ENCODE measurements around the gene NOS1AP. TPM values are rescaled to one million over a fixed set of nuclear protein-coding genes. Genes with fewer than 3 reads are reported as not detected.

Gene NOS1AP
- total and polyA plus RNA-seq, 9 of the 15 experiments (the other 6 are each of a cell fraction or from before 2014, with no cell fraction given), result 0.07 to 1.5 (median 0.22) TPM

DNA sequence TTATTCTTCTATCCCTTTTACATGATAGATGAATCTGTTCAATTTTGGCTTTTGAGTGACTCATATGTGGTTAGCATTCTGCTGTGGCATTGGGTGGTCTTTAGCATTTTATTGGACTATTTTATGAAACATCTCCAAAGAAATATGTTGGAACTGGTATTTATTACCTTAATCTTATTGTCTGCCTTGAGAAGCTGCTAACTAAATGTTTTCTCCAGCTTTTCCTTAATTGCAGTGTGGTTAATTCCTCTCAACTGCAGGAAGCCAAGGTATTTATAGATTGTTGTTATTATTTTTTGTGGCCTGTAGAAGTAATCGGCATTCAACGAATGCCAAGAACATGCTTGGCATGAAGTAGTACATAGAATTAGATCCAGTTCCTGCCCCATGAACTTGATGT is 64.1 kb downstream of the NOS1AP start:
- Histone ChIP-seq H4K20me1 (replicated peaks; ENCODE audit: control insufficient read depth, insufficient read depth, low read length) (no peaks in the 10 kb centered on the region), H3K79me2 (ENCODE audit: control insufficient read depth, insufficient read depth, low read length) (no peaks in the 10 kb centered on the region), H3K9ac (ENCODE audit: insufficient read depth in 1 of 2, low read depth in 2 of 2, low read length in 2 of 2) (no peak overlapping the region), H3K9me3 (replicated peaks; ENCODE audit: control insufficient read depth, insufficient read depth, low read depth, low read length) (no peaks in the 10 kb centered on the region; the same call in 1 of the 2 replicates), H3K9me1 (ENCODE audit: control insufficient read depth, insufficient read depth, low read length) (no peaks in the 10 kb centered on the region), H3K36me3 (ENCODE audit: control insufficient read depth, insufficient read depth, low read length) (no peaks in the 10 kb centered on the region), H3K27me3 (ENCODE audit: control insufficient read depth in 2 of 2, insufficient read depth in 2 of 2, low read length in 2 of 2) (peaks cover 12 to 16% of the 10 kb centered on the region in 2 experiments; a peak in 4 of 5 replicates), H3K4me3 (no peak overlapping the region), H3K4me1 (replicated peaks in 1 of 2; ENCODE audit: control insufficient read depth in 2 of 2, insufficient read depth in 2 of 2, low read length in 2 of 2) (no peaks in the 10 kb centered on the region), H3K27ac (ENCODE audit: extremely low read depth, low read depth, low read length) (no peak overlapping the region), H3K4me2 (ENCODE audit: insufficient read depth, low read length) (no peak overlapping the region), H2AFZ (ENCODE audit: low read depth, low read length) (no peak overlapping the region)
- 6% methylated on average over 2 of the region's 2 CpGs for WGBS (ENCODE audit: insufficient coverage, low coverage, missing lambda C conversion rate)
- no TSS peak for BruUV-seq (replicated peaks)
- ChIA-PET CTCF (ENCODE audit: low intra/inter-chr PET ratio) (no interaction called here), POLR2A (interaction anchor here (0.8 kb wide), 1 partner anchor 22 kb away, joined by 3 read pairs; no protein-coding TSS in a partner anchor)
- no peak for FAIRE-seq
- TF ChIP-seq, protein P1, sequence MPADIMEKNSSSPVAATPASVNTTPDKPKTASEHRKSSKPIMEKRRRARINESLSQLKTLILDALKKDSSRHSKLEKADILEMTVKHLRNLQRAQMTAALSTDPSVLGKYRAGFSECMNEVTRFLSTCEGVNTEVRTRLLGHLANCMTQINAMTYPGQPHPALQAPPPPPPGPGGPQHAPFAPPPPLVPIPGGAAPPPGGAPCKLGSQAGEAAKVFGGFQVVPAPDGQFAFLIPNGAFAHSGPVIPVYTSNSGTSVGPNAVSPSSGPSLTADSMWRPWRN (IDR thresholded peaks at IDR 0.05; ENCODE audit: low read depth), result no peak
- no peak for TF ChIP-seq CEBPG (CRISPR knock-in tag; IDR thresholded peaks at IDR 0.05)
- TF ChIP-seq CEBPG (tag; conservative IDR thresholded peaks at IDR 0.05 in 1 of 2, IDR thresholded peaks at IDR 0.05 in 1 of 2), result no peak
- TF ChIP-seq CHD1 (IDR thresholded peaks at IDR 0.05; ENCODE audit: low read length), result no peak
- TF ChIP-seq MTA3 (IDR thresholded peaks at IDR 0.05; ENCODE audit: borderline replicate concordance), result no peak
- TF ChIP-seq, protein P2, sequence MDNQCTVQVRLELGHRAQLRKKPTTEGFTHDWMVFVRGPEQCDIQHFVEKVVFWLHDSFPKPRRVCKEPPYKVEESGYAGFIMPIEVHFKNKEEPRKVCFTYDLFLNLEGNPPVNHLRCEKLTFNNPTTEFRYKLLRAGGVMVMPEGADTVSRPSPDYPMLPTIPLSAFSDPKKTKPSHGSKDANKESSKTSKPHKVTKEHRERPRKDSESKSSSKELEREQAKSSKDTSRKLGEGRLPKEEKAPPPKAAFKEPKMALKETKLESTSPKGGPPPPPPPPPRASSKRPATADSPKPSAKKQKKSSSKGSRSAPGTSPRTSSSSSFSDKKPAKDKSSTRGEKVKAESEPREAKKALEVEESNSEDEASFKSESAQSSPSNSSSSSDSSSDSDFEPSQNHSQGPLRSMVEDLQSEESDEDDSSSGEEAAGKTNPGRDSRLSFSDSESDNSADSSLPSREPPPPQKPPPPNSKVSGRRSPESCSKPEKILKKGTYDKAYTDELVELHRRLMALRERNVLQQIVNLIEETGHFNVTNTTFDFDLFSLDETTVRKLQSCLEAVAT (IDR thresholded peaks at IDR 0.05), result no peak
- TF ChIP-seq, protein P3, sequence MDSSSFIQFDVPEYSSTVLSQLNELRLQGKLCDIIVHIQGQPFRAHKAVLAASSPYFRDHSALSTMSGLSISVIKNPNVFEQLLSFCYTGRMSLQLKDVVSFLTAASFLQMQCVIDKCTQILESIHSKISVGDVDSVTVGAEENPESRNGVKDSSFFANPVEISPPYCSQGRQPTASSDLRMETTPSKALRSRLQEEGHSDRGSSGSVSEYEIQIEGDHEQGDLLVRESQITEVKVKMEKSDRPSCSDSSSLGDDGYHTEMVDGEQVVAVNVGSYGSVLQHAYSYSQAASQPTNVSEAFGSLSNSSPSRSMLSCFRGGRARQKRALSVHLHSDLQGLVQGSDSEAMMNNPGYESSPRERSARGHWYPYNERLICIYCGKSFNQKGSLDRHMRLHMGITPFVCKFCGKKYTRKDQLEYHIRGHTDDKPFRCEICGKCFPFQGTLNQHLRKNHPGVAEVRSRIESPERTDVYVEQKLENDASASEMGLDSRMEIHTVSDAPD (CRISPR knock-in tag; IDR thresholded peaks at IDR 0.05), result no peak
- no peak for TF ChIP-seq GATAD2A (IDR thresholded peaks at IDR 0.05)
- TF ChIP-seq SRF (CRISPR knock-in tag; IDR thresholded peaks at IDR 0.05), result no peak
- TF ChIP-seq FOS (IDR thresholded peaks at IDR 0.05; ENCODE audit: extremely low read depth, insufficient read length), result no peak
- TF ChIP-seq ZNF41 (CRISPR knock-in tag; conservative IDR thresholded peaks at IDR 0.05), result no peak
- no peak for TF ChIP-seq CTBP1 (IDR thresholded peaks at IDR 0.05; ENCODE audit: borderline replicate concordance)
- TF ChIP-seq HDAC8 (tag; IDR thresholded peaks at IDR 0.05), result no peak
- no peak for TF ChIP-seq STAT5A (IDR thresholded peaks at IDR 0.05; ENCODE audit: borderline replicate concordance, low read length)
- no peak for TF ChIP-seq SPI1 (IDR thresholded peaks at IDR 0.05; ENCODE audit: borderline replicate concordance, low read depth, low read length)
- no peak for TF ChIP-seq C11orf30 (IDR thresholded peaks at IDR 0.05; ENCODE audit: low read depth)
- no peak for TF ChIP-seq SMAD2 (IDR thresholded peaks at IDR 0.05; ENCODE audit: low read depth, low read length)
- DNase-seq (ENCODE audit: extremely low read depth in 1 of 4, low spot score in 3 of 4), result no peak
- intact Hi-C loops (cut with micrococcal nuclease) (no loop called here), in situ Hi-C loops (cut with MboI) (no loop called here)
- ATAC-seq, result no peak
